Stimulated activated CD4-positive, alpha-beta T cell treated with anti-CD3 and anti-CD28 coated beads, Interleukin-1b, Interleukin-23, amount 100 ng/mL, for 24 hours (primary cell): Measurements from ENCODE around the gene OR7D4.
"Not testable (repeated sequence)": the region's sequence is repeated elsewhere in the genome, so short reads cannot be mapped to it uniquely, and the experiment has no call there.

Source experiments
- DNase-seq, 4 experiments: peaks; one replicate each; pipeline ENCODE4 v3.0.0-alpha.2; 2020; ENCODE audit warnings: low read depth in 4 of 4, low spot score in 1 of 4

The OR7D4 gene

GRCh38 chr19:9219489-9219888 lies at the start of gene OR7D4:
TSS of gene OR7D4 (minus strand) at chr19:9219589. CDS start at chr19:9214837, 4,752 bp downstream.
- DNase-seq = no peak

- no peak for DNase-seq
Measured at GRCh38 chr19:9251236-9251635, 31.8 kb upstream of the OR7D4 start.

- DNase-seq = no peak
Measured at GRCh38 chr19:9250630-9251029, 31.2 kb upstream of the OR7D4 start, which contains the start of gene OR7E24. TSS of gene OR7E24 (plus strand) at chr19:9250930. CDS start at chr19:9251044, 114 bp downstream.

- DNase-seq = peak; percentile 24 to 50 (median 38)
Measured at GRCh38 chr19:9205501-9206113, 13.8 kb downstream of the OR7D4 start.

- not testable (repeated sequence) for DNase-seq
Measured at GRCh38 chr19:9198044-9198443, 21.3 kb downstream of the OR7D4 start.

- no peak for DNase-seq
Measured at GRCh38 chr19:9189535-9189934, 29.9 kb downstream of the OR7D4 start.

- no peak for DNase-seq
Measured at GRCh38 chr19:9187191-9187590, 32.2 kb downstream of the OR7D4 start.

- no peak for DNase-seq
Measured at GRCh38 chr19:9183000-9183399, 36.4 kb downstream of the OR7D4 start.

- no peak for DNase-seq
Measured at GRCh38 chr19:9178901-9179300, 40.5 kb downstream of the OR7D4 start, which contains the start of gene OR7D2. TSS of gene OR7D2 (plus strand) at chr19:9178979. CDS start at chr19:9185782, 6,803 bp downstream.

GRCh38 chr19:9175326-9175725 lies 44.1 kb downstream of the OR7D4 start:
- DNase-seq = no peak

GRCh38 chr19:9171393-9171991 lies 47.9 kb downstream of the OR7D4 start:
- DNase-seq = no peak

GRCh38 chr19:9166846-9167245 lies 52.5 kb downstream of the OR7D4 start:
- DNase-seq = no peak

- no peak for DNase-seq
Measured at GRCh38 chr19:9165261-9165660, 54.1 kb downstream of the OR7D4 start.

GRCh38 chr19:9161427-9161826 lies 58.0 kb downstream of the OR7D4 start:
- DNase-seq = no peak
